Tibial nerve (tissue), 4 donors: ENCODE data around the gene TANC1. TPM values are rescaled to one million over a fixed set of nuclear protein-coding genes. Genes with fewer than 3 reads are reported as not detected.
A peak's percentile ranks its signal among the peaks of the same experiment; 100 is the strongest.

ENCODE experiments used
- DNase-seq, 2 donors: peaks; one replicate each; pipeline ENCODE4 v3.0.0-alpha.2; 2019; ENCODE audit warnings: low spot score in 2 of 2
- H3K27ac ChIP-seq, 4 donors: fragments of 200-600 bp; sonication (generic) in 3 of 4; one replicate each; pipeline ENCODE4 v1.5.1; 2017 to 2019; ENCODE audit warnings: mild to moderate bottlenecking in 1 of 4
- H3K27me3 ChIP-seq, 2 donors: fragments of 200-600 bp; sonication (generic) in 1 of 2; one replicate each; pipeline versions ENCODE4 v1.5.1 to v1.6.0; 2017 to 2019
- H3K36me3 ChIP-seq, 3 donors: fragments of 200-600 bp; sonication (generic); one replicate each; pipeline ENCODE4 v1.5.1; 2018 to 2019
- H3K4me1 ChIP-seq, 4 donors: fragments of 200-600 bp; sonication (generic) in 3 of 4; one replicate each; pipeline ENCODE4 v1.5.1; 2017 to 2019
- H3K4me3 ChIP-seq, 4 donors: fragments of 200-600 bp; sonication (generic) in 3 of 4; one replicate each; pipeline ENCODE4 v1.5.1; 2017 to 2019; ENCODE audit warnings: mild to moderate bottlenecking in 1 of 4, moderate library complexity in 1 of 4
- H3K9me3 ChIP-seq, 4 donors: fragments of 200-600 bp; sonication (generic) in 3 of 4; one replicate each; pipeline ENCODE4 v1.5.1; 2017 to 2019
- CTCF ChIP-seq, 5 experiments: fragments of 200-600 bp in 3 of 5; fragments of 450-650 bp in 2 of 5; sonication (generic) in 3 of 5; IDR thresholded peaks; one replicate each; pipeline ENCODE4 v1.5.1; 2016 to 2019; ENCODE audit warnings: antibody characterized with exemption in 5 of 5, mild to moderate bottlenecking in 3 of 5, moderate library complexity in 2 of 5
- EP300 ChIP-seq, 2 donors: sonication (generic); formaldehyde crosslinking; IDR thresholded peaks; one replicate each; pipeline ENCODE4 v1.6.1; 2017; ENCODE audit warnings: antibody characterized with exemption in 2 of 2, mild to moderate bottlenecking in 1 of 2
- POLR2A ChIP-seq, 2 donors: fragments of 450-650 bp; IDR thresholded peaks; one replicate each; pipeline ENCODE4 v1.6.1; 2017; ENCODE audit warnings: antibody characterized with exemption in 2 of 2, mild to moderate bottlenecking in 2 of 2, moderate library complexity in 2 of 2
- WGBS, 2 donors: methylation state at CpG; one replicate each; pipeline ENCODE4 v1.1.5; 2018; 5-methylcytosine and 5-hydroxymethylcytosine counted together
- total RNA-seq, 4 donors: library from RNA; depleted of rRNA; stranded (reverse); fragments of >200 nt; gene quantifications; one replicate each; pipeline ENCODE4 v1.1.0, GENCODE V29; 2016

Gene TANC1
- total RNA-seq, 4 donors from 2014 or later, result 43.5 to 66.3 (median 57.6) TPM

GRCh38 chr2:158934170-158934569 is 34.3 kb upstream of the TANC1 start:
- no peaks in the 10 kb centered on the region for H3K4me1 ChIP-seq
- 35% methylated on average over 2 of the region's 2 CpGs for WGBS, 2 donors
- H3K36me3 ChIP-seq, result no peaks in the 10 kb centered on the region
- no peaks in the 10 kb centered on the region for H3K9me3 ChIP-seq
- DNase-seq, result no peak
- no peak for TF ChIP-seq POLR2A (IDR thresholded peaks at IDR 0.05)
- no peak for TF ChIP-seq CTCF (IDR thresholded peaks at IDR 0.05)
- TF ChIP-seq EP300 (IDR thresholded peaks at IDR 0.05), result no peak
- H3K27ac ChIP-seq, result no peak overlapping the region
- H3K4me3 ChIP-seq, result no peak overlapping the region
- no peaks in the 10 kb centered on the region for H3K27me3 ChIP-seq

GRCh38 chr2:158935617-158936016 is 32.8 kb upstream of the TANC1 start:
- DNase-seq, result no peak
- Histone ChIP-seq H3K27me3 (no peaks in the 10 kb centered on the region), H3K4me3 (no peak overlapping the region), H3K4me1 (no peaks in the 10 kb centered on the region), H3K9me3 (no peaks in the 10 kb centered on the region), H3K27ac (no peak overlapping the region), H3K36me3 (no peaks in the 10 kb centered on the region)
- TF ChIP-seq POLR2A (IDR thresholded peaks at IDR 0.05) (no peak), EP300 (IDR thresholded peaks at IDR 0.05) (no peak), CTCF (IDR thresholded peaks at IDR 0.05) (no peak)
- WGBS, 2 donors, result 95 to 99% methylated on average over 3 of the region's 3 CpGs

GRCh38 chr2:158936978-158937377 is 31.5 kb upstream of the TANC1 start:
- TF ChIP-seq POLR2A (IDR thresholded peaks at IDR 0.05), result no peak
- TF ChIP-seq EP300 (IDR thresholded peaks at IDR 0.05), result peak in 1 of 2 donors; percentile 65
- 82 to 87% methylated on average over 2 of the region's 2 CpGs for WGBS, 2 donors
- DNase-seq, result no peak

GRCh38 chr2:158940356-158940755 is 28.1 kb upstream of the TANC1 start:
- H3K36me3 ChIP-seq, result no peaks in the 10 kb centered on the region
- whole genome bisulfite sequencing, 2 donors, result 97 to 98% methylated on average over 2 of the region's 2 CpGs
- TF ChIP-seq POLR2A (IDR thresholded peaks at IDR 0.05) (no peak), EP300 (IDR thresholded peaks at IDR 0.05) (no peak), CTCF (IDR thresholded peaks at IDR 0.05) (no peak)
- H3K27me3 ChIP-seq, result no peaks in the 10 kb centered on the region
- no peak overlapping the region for H3K27ac ChIP-seq
- H3K4me3 ChIP-seq, result no peak overlapping the region
- DNase-seq, result no peak
- no peaks in the 10 kb centered on the region for H3K9me3 ChIP-seq
- H3K4me1 ChIP-seq, result no peaks in the 10 kb centered on the region

More at GRCh38 chr2:158936978-158937377, 31.5 kb upstream of the TANC1 start:
- Histone ChIP-seq H3K4me3 (no peak overlapping the region), H3K27ac (peak overlapping the region in 1 of 4 donors; percentile 26), H3K27me3 (no peaks in the 10 kb centered on the region), H3K9me3 (no peaks in the 10 kb centered on the region), H3K36me3 (no peaks in the 10 kb centered on the region), H3K4me1 (no peaks in the 10 kb centered on the region)

- no peak for DNase-seq
- no peak for TF ChIP-seq CTCF (IDR thresholded peaks at IDR 0.05)
- TF ChIP-seq EP300 (IDR thresholded peaks at IDR 0.05), result no peak
- no peak for TF ChIP-seq POLR2A (IDR thresholded peaks at IDR 0.05)
- H3K4me3 ChIP-seq, result no peak overlapping the region
- H3K9me3 ChIP-seq, result no peaks in the 10 kb centered on the region
- no peaks in the 10 kb centered on the region for H3K36me3 ChIP-seq
- 95 to 97% methylated on average over 4 of the region's 4 CpGs for WGBS, 2 donors
- no peaks in the 10 kb centered on the region for H3K27me3 ChIP-seq
- no peaks in the 10 kb centered on the region for H3K4me1 ChIP-seq
- no peak overlapping the region for H3K27ac ChIP-seq
These were observed 24.5 kb upstream of the TANC1 start for GRCh38 chr2:158943973-158944372.
